ENCODE data around the gene ETV6.

DNA sequence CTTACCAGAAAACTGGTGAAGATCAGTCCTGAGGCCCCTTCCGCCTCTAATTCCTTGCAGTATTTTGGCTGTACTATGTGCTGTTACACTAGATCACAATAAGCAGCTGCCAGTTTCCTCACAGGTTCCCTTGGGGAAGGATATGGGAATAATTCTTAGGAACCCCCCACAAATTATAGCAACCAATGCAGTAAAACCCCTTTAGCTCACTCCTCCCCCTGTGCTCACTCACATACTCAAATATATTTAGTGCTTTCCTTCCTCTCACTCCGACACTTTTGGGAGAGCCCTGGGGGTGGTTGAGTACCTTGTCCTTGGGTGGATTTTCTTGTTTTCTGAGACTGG lies 162.7 kb downstream of the ETV6 start:
- TF ChIP-seq POLR2AphosphoS5 (IDR thresholded peaks at IDR 0.05; ENCODE audit: low read depth, low read length), result no peak
- no peak for TF ChIP-seq TAF1 (IDR thresholded peaks at IDR 0.05; ENCODE audit: borderline replicate concordance, insufficient read depth, low read length)
- TF ChIP-seq, protein P1, sequence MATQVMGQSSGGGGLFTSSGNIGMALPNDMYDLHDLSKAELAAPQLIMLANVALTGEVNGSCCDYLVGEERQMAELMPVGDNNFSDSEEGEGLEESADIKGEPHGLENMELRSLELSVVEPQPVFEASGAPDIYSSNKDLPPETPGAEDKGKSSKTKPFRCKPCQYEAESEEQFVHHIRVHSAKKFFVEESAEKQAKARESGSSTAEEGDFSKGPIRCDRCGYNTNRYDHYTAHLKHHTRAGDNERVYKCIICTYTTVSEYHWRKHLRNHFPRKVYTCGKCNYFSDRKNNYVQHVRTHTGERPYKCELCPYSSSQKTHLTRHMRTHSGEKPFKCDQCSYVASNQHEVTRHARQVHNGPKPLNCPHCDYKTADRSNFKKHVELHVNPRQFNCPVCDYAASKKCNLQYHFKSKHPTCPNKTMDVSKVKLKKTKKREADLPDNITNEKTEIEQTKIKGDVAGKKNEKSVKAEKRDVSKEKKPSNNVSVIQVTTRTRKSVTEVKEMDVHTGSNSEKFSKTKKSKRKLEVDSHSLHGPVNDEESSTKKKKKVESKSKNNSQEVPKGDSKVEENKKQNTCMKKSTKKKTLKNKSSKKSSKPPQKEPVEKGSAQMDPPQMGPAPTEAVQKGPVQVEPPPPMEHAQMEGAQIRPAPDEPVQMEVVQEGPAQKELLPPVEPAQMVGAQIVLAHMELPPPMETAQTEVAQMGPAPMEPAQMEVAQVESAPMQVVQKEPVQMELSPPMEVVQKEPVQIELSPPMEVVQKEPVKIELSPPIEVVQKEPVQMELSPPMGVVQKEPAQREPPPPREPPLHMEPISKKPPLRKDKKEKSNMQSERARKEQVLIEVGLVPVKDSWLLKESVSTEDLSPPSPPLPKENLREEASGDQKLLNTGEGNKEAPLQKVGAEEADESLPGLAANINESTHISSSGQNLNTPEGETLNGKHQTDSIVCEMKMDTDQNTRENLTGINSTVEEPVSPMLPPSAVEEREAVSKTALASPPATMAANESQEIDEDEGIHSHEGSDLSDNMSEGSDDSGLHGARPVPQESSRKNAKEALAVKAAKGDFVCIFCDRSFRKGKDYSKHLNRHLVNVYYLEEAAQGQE (IDR thresholded peaks at IDR 0.05; ENCODE audit: insufficient read depth in 1 of 2, low read depth in 2 of 2, low read length in 2 of 2), result no peak
- no peak for TF ChIP-seq SIN3A (IDR thresholded peaks at IDR 0.05; ENCODE audit: borderline replicate concordance, insufficient read depth, low read length)
- no peak for TF ChIP-seq FOXP2 (optimal IDR thresholded peaks at IDR 0.05; ENCODE audit: borderline replicate concordance, extremely low read depth, extremely low read length, insufficient read depth)
